ENCODE data around the gene APLNR.

Gene APLNR

DNA sequence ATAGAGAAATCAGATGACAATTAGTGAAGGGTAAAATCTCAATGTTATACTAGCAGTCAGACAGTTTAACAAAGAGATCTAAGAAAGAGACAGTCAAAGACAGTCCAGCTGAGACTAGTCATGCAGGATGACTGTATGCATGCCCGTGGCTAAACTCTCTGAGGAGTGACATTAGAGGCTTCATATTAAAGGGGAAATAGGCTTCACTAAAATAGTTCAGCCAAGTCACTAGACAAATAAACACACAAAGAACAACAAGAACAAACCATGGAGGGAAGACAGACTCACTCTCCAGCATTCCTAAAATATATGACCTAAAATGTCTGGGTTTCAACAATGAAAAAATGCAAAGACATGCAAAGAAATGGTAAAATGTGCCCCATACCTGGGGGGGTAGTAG is 18.6 kb upstream of the APLNR start:
- Histone ChIP-seq H3K36me3 (ENCODE audit: insufficient read depth) (no peaks in the 10 kb centered on the region), H3K79me2 (ENCODE audit: insufficient read depth, low read depth) (no peaks in the 10 kb centered on the region), H3K4me3 (IDR thresholded peaks at IDR 0.05; ENCODE audit: insufficient read depth, low read depth, low read length) (no peak overlapping the region), H3K9ac (no peak overlapping the region), H3K27me3 (ENCODE audit: insufficient read depth, low read depth) (no peaks in the 10 kb centered on the region), H3K4me2 (no peak overlapping the region), H3K4me1 (ENCODE audit: low read depth, poor library complexity, severe bottlenecking) (no peaks in the 10 kb centered on the region), H3K27ac (no peak overlapping the region), H2AFZ (ENCODE audit: low read depth) (no peak overlapping the region), H4K20me1 (ENCODE audit: insufficient read depth) (no peaks in the 10 kb centered on the region)
- TF ChIP-seq, protein P1, sequence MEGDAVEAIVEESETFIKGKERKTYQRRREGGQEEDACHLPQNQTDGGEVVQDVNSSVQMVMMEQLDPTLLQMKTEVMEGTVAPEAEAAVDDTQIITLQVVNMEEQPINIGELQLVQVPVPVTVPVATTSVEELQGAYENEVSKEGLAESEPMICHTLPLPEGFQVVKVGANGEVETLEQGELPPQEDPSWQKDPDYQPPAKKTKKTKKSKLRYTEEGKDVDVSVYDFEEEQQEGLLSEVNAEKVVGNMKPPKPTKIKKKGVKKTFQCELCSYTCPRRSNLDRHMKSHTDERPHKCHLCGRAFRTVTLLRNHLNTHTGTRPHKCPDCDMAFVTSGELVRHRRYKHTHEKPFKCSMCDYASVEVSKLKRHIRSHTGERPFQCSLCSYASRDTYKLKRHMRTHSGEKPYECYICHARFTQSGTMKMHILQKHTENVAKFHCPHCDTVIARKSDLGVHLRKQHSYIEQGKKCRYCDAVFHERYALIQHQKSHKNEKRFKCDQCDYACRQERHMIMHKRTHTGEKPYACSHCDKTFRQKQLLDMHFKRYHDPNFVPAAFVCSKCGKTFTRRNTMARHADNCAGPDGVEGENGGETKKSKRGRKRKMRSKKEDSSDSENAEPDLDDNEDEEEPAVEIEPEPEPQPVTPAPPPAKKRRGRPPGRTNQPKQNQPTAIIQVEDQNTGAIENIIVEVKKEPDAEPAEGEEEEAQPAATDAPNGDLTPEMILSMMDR (conservative IDR thresholded peaks at IDR 0.05; ENCODE audit: low read depth, low read length), result no peak

DNA sequence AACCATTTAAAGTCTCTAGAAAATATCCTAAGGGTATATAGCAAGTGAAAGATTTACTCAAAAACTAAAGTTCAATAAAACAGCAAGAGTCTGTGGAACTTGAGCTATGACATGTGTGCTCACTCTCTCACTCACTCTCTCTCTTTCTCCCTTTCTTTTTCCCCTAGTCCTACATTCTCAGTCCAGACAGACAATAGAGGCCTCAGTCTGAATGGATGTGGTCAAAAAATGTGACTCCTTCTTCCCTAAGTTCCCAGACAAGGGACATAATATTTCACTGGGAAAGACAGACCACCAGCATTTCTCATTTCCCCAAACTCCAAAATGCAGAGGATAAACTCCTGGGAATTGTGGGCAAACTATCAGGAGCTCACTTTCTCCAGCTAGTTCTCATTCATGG is 17.6 kb upstream of the APLNR start:
- Histone ChIP-seq H3K4me3 (IDR thresholded peaks at IDR 0.05; ENCODE audit: insufficient read depth, low read depth, low read length) (no peak overlapping the region), H2AFZ (ENCODE audit: low read depth) (no peak overlapping the region), H3K27me3 (ENCODE audit: insufficient read depth, low read depth) (no peaks in the 10 kb centered on the region), H3K36me3 (ENCODE audit: insufficient read depth) (no peaks in the 10 kb centered on the region), H3K4me1 (ENCODE audit: low read depth, poor library complexity, severe bottlenecking) (no peaks in the 10 kb centered on the region), H3K27ac (no peak overlapping the region), H3K4me2 (no peak overlapping the region), H3K79me2 (ENCODE audit: insufficient read depth, low read depth) (no peaks in the 10 kb centered on the region), H4K20me1 (ENCODE audit: insufficient read depth) (no peaks in the 10 kb centered on the region), H3K9ac (no peak overlapping the region)
- TF ChIP-seq, protein P1 (conservative IDR thresholded peaks at IDR 0.05; ENCODE audit: low read depth, low read length), result no peak

DNA sequence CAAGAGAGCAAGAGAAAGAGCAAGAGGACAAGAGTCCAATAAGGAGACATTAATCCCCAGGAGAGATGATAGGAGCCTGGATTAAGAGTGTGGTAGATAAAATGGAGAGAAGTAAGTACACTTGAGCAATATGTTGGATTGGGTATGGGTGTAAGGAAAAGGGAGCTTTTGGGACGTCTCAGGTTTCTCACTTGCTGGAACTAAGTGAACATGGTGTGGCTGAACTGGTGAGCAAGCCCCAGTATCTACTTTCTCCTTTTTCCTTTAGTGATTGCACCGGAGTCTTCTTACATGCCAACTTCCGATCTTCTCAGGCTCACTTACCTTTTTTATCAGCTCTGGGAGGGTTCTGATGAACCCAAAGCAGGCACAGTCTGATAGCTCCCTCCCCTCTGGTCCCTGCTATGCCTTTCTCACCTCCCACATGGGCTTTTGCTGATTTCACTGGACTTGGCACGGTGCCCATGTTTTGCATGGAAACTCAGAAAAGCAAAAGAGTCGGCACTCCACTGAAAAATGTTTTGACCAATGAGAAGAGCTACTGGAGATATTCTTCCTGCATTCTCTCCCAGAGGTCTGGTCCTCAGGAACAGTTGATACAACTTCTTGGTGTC is 14.5 kb upstream of the APLNR start:
- Histone ChIP-seq H3K36me3 (ENCODE audit: insufficient read depth) (no peaks in the 10 kb centered on the region), H3K4me1 (ENCODE audit: low read depth, poor library complexity, severe bottlenecking) (no peaks in the 10 kb centered on the region), H3K27ac (no peak overlapping the region), H3K27me3 (ENCODE audit: insufficient read depth, low read depth) (no peaks in the 10 kb centered on the region), H4K20me1 (ENCODE audit: insufficient read depth) (no peaks in the 10 kb centered on the region), H3K9ac (no peak overlapping the region), H3K79me2 (ENCODE audit: insufficient read depth, low read depth) (no peaks in the 10 kb centered on the region), H2AFZ (ENCODE audit: low read depth) (no peak overlapping the region), H3K4me3 (IDR thresholded peaks at IDR 0.05; ENCODE audit: insufficient read depth, low read depth, low read length) (no peak overlapping the region), H3K4me2 (no peak overlapping the region)
- TF ChIP-seq, protein P1 (conservative IDR thresholded peaks at IDR 0.05; ENCODE audit: low read depth, low read length), result no peak

DNA sequence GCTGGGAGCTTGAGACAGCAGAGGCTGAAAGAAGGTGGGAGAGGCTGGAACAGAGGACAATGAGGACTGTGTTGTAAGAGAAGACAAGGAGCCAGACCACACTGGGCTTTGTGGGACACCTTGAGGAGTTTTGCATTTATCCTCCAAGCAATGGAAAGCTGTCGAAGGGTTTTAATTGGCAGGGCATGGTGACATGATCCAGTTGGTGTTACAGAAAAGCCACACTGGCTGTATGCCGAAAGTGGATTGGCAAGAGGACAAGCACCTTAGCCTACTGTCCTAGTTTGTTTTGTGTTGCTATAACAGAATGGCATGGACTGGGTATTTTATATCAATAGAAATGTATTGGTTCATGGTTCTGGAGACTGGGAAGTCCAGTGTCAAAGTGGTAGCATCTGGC is 14.0 kb upstream of the APLNR start:
- no peaks in the 10 kb centered on the region for H4K20me1 ChIP-seq (ENCODE audit: insufficient read depth)
- H3K79me2 ChIP-seq (ENCODE audit: insufficient read depth, low read depth), result no peaks in the 10 kb centered on the region
- no peak overlapping the region for H3K9ac ChIP-seq
- no peaks in the 10 kb centered on the region for H3K27me3 ChIP-seq (ENCODE audit: insufficient read depth, low read depth)
- no peak overlapping the region for H3K27ac ChIP-seq
- H3K4me2 ChIP-seq, result no peak overlapping the region
- no peaks in the 10 kb centered on the region for H3K36me3 ChIP-seq (ENCODE audit: insufficient read depth)
- no peaks in the 10 kb centered on the region for H3K4me1 ChIP-seq (ENCODE audit: low read depth, poor library complexity, severe bottlenecking)
- H3K4me3 ChIP-seq (IDR thresholded peaks at IDR 0.05; ENCODE audit: insufficient read depth, low read depth, low read length), result no peak overlapping the region
- TF ChIP-seq, protein P1 (conservative IDR thresholded peaks at IDR 0.05; ENCODE audit: low read depth, low read length), result no peak
- H2AFZ ChIP-seq (ENCODE audit: low read depth), result no peak overlapping the region
